Panc1 (cell line): ENCODE data around the gene PLBD2. TPM values are rescaled to one million over a fixed set of nuclear protein-coding genes. Genes with fewer than 3 reads are reported as not detected.

ENCODE experiments used
- ATAC-seq: fragments of 200-7000 bp; cut with Tn5 transposase; 2 replicates; pipeline ENCODE4 v1.9.1; 2020; ENCODE audit warnings: mild to moderate bottlenecking, moderate library complexity
- BruUV-seq: library from RNA; stranded (reverse); fragments of 400-500 nt; replicated peaks from 2 replicates; lab custom pipeline; 2021; lab: Mats Ljungman, UMichigan
- CTCF ChIA-PET: fragments of 300-600 bp; sonication (Branson Sonifier 250); formaldehyde crosslinking; loops from one replicate; lab custom pipeline; 2022; ENCODE audit warnings: antibody characterized with exemption; lab: Charles Lee
- POLR2A ChIA-PET: fragments of 300-600 bp; sonication (Branson Sonifier 250); formaldehyde crosslinking; loops from one replicate; lab custom pipeline; 2022; ENCODE audit warnings: antibody characterized with exemption; lab: Charles Lee
- DNase-seq: peaks from one replicate; pipeline ENCODE4 v3.0.0-alpha.2; 2010; ENCODE audit warnings: low read depth, low spot score
- H3K27ac ChIP-seq: 2 replicates; pipeline ENCODE4 v1.5.1; 2011; ENCODE audit warnings: mild to moderate bottlenecking, low read length, inconsistent platforms
- H3K27me3 ChIP-seq: fragments of 200-500 bp; sonication (Bioruptor generic); 2 replicates; pipeline ENCODE4 v1.6.0; 2014; ENCODE audit warnings: low read length, inconsistent platforms; ENCODE audit not compliant: control insufficient read depth, insufficient read depth
- H3K36me3 ChIP-seq: fragments of 200-500 bp; sonication (Bioruptor generic); 2 replicates; pipeline ENCODE4 v1.5.1; 2014; ENCODE audit warnings: inconsistent platforms, mild to moderate bottlenecking, low read length, moderate library complexity; ENCODE audit not compliant: control insufficient read depth, insufficient read depth
- H3K4me1 ChIP-seq: 2 replicates; pipeline ENCODE4 v1.5.1; 2011; ENCODE audit warnings: inconsistent platforms, mild to moderate bottlenecking, low read length, moderate library complexity; ENCODE audit not compliant: control insufficient read depth, insufficient read depth
- H3K4me3 ChIP-seq, 2 experiments: 2 replicates each; pipeline ENCODE4 v1.5.1; 2011 to 2012; ENCODE audit warnings: low read depth in 2 of 2, low read length in 2 of 2, mild to moderate bottlenecking in 2 of 2, inconsistent platforms in 1 of 2, moderate library complexity in 1 of 2
- H3K9me3 ChIP-seq: fragments of 200-500 bp; sonication (Bioruptor generic); 2 replicates; pipeline ENCODE4 v1.5.1; 2014; ENCODE audit warnings: low read depth, mild to moderate bottlenecking, inconsistent platforms, low read length, moderate library complexity; ENCODE audit not compliant: control insufficient read depth, insufficient read depth
- CTCF ChIP-seq: fragments of 450-650 bp; IDR thresholded peaks from 2 replicates; pipeline ENCODE4 v1.5.1; 2017; ENCODE audit warnings: mild to moderate bottlenecking
- POLR2AphosphoS5 ChIP-seq: IDR thresholded peaks from 2 replicates; pipeline ENCODE4 v1.6.1; 2012; ENCODE audit warnings: mild to moderate bottlenecking, low read depth, low read length, moderate library complexity
- REST ChIP-seq, 2 experiments: IDR thresholded peaks; 2 replicates each; pipeline ENCODE4 v1.6.1; 2011 to 2012; ENCODE audit warnings: low read depth in 2 of 2, control low read depth in 1 of 2, low read length in 1 of 2, mild to moderate bottlenecking in 1 of 2, moderate library complexity in 1 of 2; ENCODE audit not compliant: insufficient read depth in 1 of 2
- SIN3A ChIP-seq: IDR thresholded peaks from 2 replicates; pipeline ENCODE4 v1.6.1; 2012; ENCODE audit warnings: low read depth, mild to moderate bottlenecking, low read length, moderate library complexity, borderline replicate concordance; ENCODE audit not compliant: insufficient read depth
- TCF7L2 ChIP-seq: IDR thresholded peaks from 2 replicates; pipeline ENCODE4 v1.6.1; 2011; ENCODE audit warnings: mild to moderate bottlenecking, low read depth, low read length, inconsistent platforms
- in situ Hi-C: cut with HindIII; loops from 2 replicates; pipeline ENCODE4 v1.10.0; 2016; ENCODE audit warnings: low sequenced_read_pairs, low pct_unique_long_range_greater_than_20kb
- intact Hi-C: fragments of 100-400 bp; cut with micrococcal nuclease; formaldehyde crosslinking; loops from one replicate; pipeline ENCODE4 v1.10.0; 2022; ENCODE audit not compliant: unreplicated experiment
- total RNA-seq: library from RNA; stranded (reverse); gene quantifications from one replicate; pipeline ENCODE4 v1.2.1, GENCODE V29; 2021; ENCODE audit not compliant: unreplicated experiment

The PLBD2 gene
- total RNA-seq, 1 experiment from 2014 or later, result 69.7 TPM

DNA sequence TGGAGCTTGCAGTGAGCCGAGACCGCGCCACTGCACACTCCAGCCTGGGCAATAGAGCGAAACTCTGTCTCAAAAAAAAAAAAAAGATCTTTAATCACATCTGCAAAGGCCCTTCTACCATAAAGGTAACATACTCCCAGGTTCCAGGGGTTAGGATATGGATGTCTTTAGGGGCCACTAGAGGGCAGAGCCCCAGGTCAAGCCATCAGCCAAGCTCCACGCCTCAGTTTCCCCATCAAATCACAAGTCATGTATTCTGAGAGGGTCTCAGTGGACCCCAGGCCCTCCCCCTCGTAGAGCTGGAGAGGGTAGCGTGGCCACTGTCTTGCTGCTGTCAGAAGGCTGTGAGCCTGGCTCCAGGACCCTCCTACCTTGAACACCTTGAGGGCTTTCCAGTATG is 42.2 kb upstream of the PLBD2 start:
- no peaks in the 10 kb centered on the region for H3K27me3 ChIP-seq
- ChIA-PET POLR2A (interaction anchor here (0.7 kb wide), 1 partner anchor 195 kb away, joined by 3 read pairs; no protein-coding TSS in a partner anchor), CTCF (no interaction called here)
- H3K4me3 ChIP-seq, result no peak overlapping the region
- no peaks in the 10 kb centered on the region for H3K36me3 ChIP-seq
- in situ Hi-C loops (no loop called here), intact Hi-C loops (no loop called here)
- no peak for ATAC-seq
- H3K27ac ChIP-seq, result no peak overlapping the region
- H3K9me3 ChIP-seq, result no peaks in the 10 kb centered on the region
- TF ChIP-seq SIN3A, result no peak
- no peak; the same call in 1 of the 2 replicates for TF ChIP-seq CTCF
- TF ChIP-seq TCF7L2, result no peak
- no peak for TF ChIP-seq POLR2AphosphoS5
- TF ChIP-seq REST (IDR thresholded peaks at IDR 0.05; ENCODE audit: insufficient read depth in 1 of 2, low read depth in 2 of 2, low read length in 1 of 2), result no peak
- no peaks in the 10 kb centered on the region for H3K4me1 ChIP-seq
- no peak for DNase-seq
- BruUV-seq, result no TSS peak

DNA sequence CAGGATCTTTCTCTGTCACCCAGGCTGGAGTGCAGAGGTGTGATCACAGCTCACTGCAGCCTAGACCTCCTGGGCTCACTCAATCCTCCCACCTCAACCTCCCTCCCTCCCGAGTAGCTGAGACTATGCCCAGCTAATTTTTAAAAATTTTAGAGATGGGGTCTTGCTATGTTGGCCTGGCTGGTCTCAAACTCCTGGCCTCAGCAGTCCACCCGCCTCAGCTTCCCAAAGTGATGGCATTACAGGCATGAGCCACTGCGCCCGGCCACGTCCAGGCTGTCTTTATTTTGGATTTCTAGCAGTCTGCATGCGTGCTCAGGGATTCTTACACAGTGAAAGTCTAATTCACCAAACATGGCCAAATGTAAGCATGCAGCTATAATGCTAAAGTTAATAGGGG is 41.3 kb upstream of the PLBD2 start:
- TF ChIP-seq REST (IDR thresholded peaks at IDR 0.05; ENCODE audit: insufficient read depth in 1 of 2, low read depth in 2 of 2, low read length in 1 of 2) (no peak), CTCF (no peak), SIN3A (no peak), TCF7L2 (no peak), POLR2AphosphoS5 (no peak)
- ChIA-PET CTCF (no interaction called here), POLR2A (no interaction called here)
- H3K4me1 ChIP-seq, result no peaks in the 10 kb centered on the region
- intact Hi-C loops (no loop called here), in situ Hi-C loops (no loop called here)
- BruUV-seq, result no TSS peak
- H3K27ac ChIP-seq, result no peak overlapping the region
- no peaks in the 10 kb centered on the region for H3K9me3 ChIP-seq
- ATAC-seq (no peak), DNase-seq (no peak)
- no peaks in the 10 kb centered on the region for H3K27me3 ChIP-seq
- H3K4me3 ChIP-seq, result no peak overlapping the region
- H3K36me3 ChIP-seq, result no peaks in the 10 kb centered on the region
